Keratinocyte (primary cell): ENCODE data around the gene KCNJ1. TPM values are rescaled to one million over a fixed set of nuclear protein-coding genes. Genes with fewer than 3 reads are reported as not detected.

Experiments
- DNase-seq: peaks from one replicate; pipeline ENCODE4 v3.0.0-alpha.2; 2011; ENCODE audit warnings: low read depth, missing footprints, low spot score
- FAIRE-seq: peaks from 2 replicates; lab custom pipeline; 2011; peaks lifted over from hg19 to GRCh38; lab: Jason Lieb, UNC
- H2AFZ ChIP-seq: 2 replicates; pipeline ENCODE4 v1.6.0; 2012; ENCODE audit warnings: low read length, control low read depth, inconsistent platforms; ENCODE audit not compliant: control insufficient read depth
- H3K27ac ChIP-seq: 2 replicates; pipeline ENCODE4 v1.5.1; 2011; ENCODE audit warnings: low read length; ENCODE audit not compliant: control insufficient read depth, insufficient read depth
- H3K27me3 ChIP-seq: 3 replicates; pipeline ENCODE4 v1.6.0; 2011; ENCODE audit warnings: low read length; ENCODE audit not compliant: control insufficient read depth, insufficient read depth; ENCODE audit errors: extremely low read depth
- H3K36me3 ChIP-seq, 2 experiments: 2 replicates in 1 of 2; 3 replicates in 1 of 2; pipeline ENCODE4 v1.5.1; 2011; ENCODE audit warnings: low read length in 2 of 2, mild to moderate bottlenecking in 1 of 2; ENCODE audit not compliant: control insufficient read depth in 2 of 2, insufficient read depth in 2 of 2; ENCODE audit errors: extremely low read depth in 1 of 2
- H3K4me1 ChIP-seq: 3 replicates; pipeline ENCODE4 v1.5.1; 2011; ENCODE audit warnings: low read length; ENCODE audit not compliant: control insufficient read depth, insufficient read depth; ENCODE audit errors: extremely low read depth
- H3K4me2 ChIP-seq: 3 replicates; pipeline ENCODE4 v1.6.0; 2011; ENCODE audit warnings: low read depth, low read length; ENCODE audit not compliant: control insufficient read depth, insufficient read depth; ENCODE audit errors: extremely low read depth
- H3K4me3 ChIP-seq, 3 experiments: fragments of 200-600 bp in 1 of 3; sonication (generic) in 1 of 3; 2 replicates in 2 of 3; 3 replicates in 1 of 3; pipeline ENCODE4 v1.5.1; 2011 to 2016; ENCODE audit warnings: low read length in 3 of 3, mild to moderate bottlenecking in 3 of 3, control low read depth in 2 of 3, inconsistent platforms in 1 of 3, low read depth in 1 of 3, mixed read lengths in 1 of 3, mixed run types in 1 of 3, moderate library complexity in 1 of 3; ENCODE audit not compliant: control insufficient read depth in 2 of 3, insufficient read depth in 2 of 3; ENCODE audit errors: extremely low read depth in 1 of 3
- H3K79me2 ChIP-seq: 2 replicates; pipeline ENCODE4 v1.6.0; 2012; ENCODE audit warnings: low read length; ENCODE audit not compliant: control insufficient read depth, insufficient read depth
- H3K9ac ChIP-seq: 3 replicates; pipeline ENCODE4 v1.6.0; 2011; ENCODE audit warnings: low read length; ENCODE audit not compliant: control insufficient read depth, insufficient read depth; ENCODE audit errors: extremely low read depth
- H3K9me1 ChIP-seq: 3 replicates; pipeline ENCODE4 v1.6.0; 2011; ENCODE audit warnings: low read length; ENCODE audit not compliant: control insufficient read depth, insufficient read depth; ENCODE audit errors: extremely low read depth
- H3K9me3 ChIP-seq: 2 replicates; pipeline ENCODE4 v1.5.1; 2012; ENCODE audit warnings: low read depth, low read length; ENCODE audit not compliant: control insufficient read depth
- H4K20me1 ChIP-seq: 3 replicates; pipeline ENCODE4 v1.6.0; 2011; ENCODE audit warnings: low read length; ENCODE audit not compliant: control insufficient read depth, insufficient read depth; ENCODE audit errors: extremely low read depth
- EZH2 ChIP-seq: IDR thresholded peaks from one replicate; pipeline ENCODE4 v1.6.1; 2012; ENCODE audit warnings: inconsistent platforms, mild to moderate bottlenecking, low read length, moderate library complexity
- dilution Hi-C: fragments of 300-500 bp; cut with MboI; formaldehyde crosslinking; loops from one replicate; pipeline ENCODE4 v1.7.0; 2020; ENCODE audit warnings: low sequenced_read_pairs; ENCODE audit not compliant: extremely low pct_ligation_motif_present
- polyA plus RNA-seq, 5 experiments: library from polyadenylated mRNA; depleted of rRNA in 3 of 5; stranded (reverse) in 3 of 5; stranded (forward) in 1 of 5; unstranded in 1 of 5; fragments of >200 nt; gene quantifications; 1 replicate in 1 of 5; 2 replicates in 3 of 5; 3 replicates in 1 of 5; pipeline versions ENCODE4 v1.2.1 to v1.2.3, GENCODE V29; 2011 to 2012; ENCODE audit warnings: missing spikeins in 2 of 5, low read depth in 1 of 5, low replicate concordance in 1 of 5
- TF ChIP-seq, protein P1 (sequence below), 3 experiments: IDR thresholded peaks in 1 of 3; conservative IDR thresholded peaks in 1 of 3; optimal IDR thresholded peaks in 1 of 3; 2 replicates in 2 of 3; 3 replicates in 1 of 3; pipeline versions ENCODE3 to v1.5.1; 2011; ENCODE audit warnings: low read length in 3 of 3, mild to moderate bottlenecking in 3 of 3, moderate library complexity in 2 of 3, control low read depth in 1 of 3, inconsistent platforms in 1 of 3; ENCODE audit not compliant: insufficient read depth in 2 of 3; ENCODE audit errors: extremely low read depth in 1 of 3

The KCNJ1 gene
- polyA plus RNA-seq, 1 donor (not counting 4 experiments of a cell fraction or from before 2014, with no cell fraction given): 0.12 TPM

DNA sequence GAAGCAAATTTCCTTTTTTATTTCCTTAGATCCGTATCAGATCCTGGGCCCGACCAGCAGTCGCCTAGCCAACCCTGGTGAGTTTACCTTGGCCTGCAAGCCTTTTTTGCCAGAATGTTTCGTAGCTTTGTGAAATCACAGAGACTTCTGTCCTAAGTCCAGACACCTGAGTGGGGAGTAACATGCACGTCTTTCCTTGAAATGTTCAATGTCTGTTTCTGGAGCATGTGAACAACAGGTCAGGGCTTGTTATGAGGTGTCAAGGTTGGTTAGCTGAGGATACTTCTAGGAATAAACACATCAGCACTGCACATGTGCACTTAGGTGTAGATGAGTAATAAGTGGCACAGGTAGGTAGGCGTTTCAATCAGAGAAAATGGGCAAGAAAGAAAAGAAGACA lies 58.0 kb downstream of the KCNJ1 start:
- Histone ChIP-seq H2AFZ (no peak overlapping the region), H3K9me1 (no peaks in the 10 kb centered on the region), H3K9me3 (no peaks in the 10 kb centered on the region), H3K27me3 (no peaks in the 10 kb centered on the region), H3K79me2 (no peaks in the 10 kb centered on the region), H3K36me3 (no peaks in the 10 kb centered on the region), H3K4me2 (no peak overlapping the region), H3K27ac (no peak overlapping the region), H3K9ac (no peak overlapping the region), H4K20me1 (no peaks in the 10 kb centered on the region), H3K4me1 (peaks cover 3% of the 10 kb centered on the region), H3K4me3 (no peak overlapping the region)
- dilution Hi-C loops: no loop called here
- peak; percentile 35 for DNase-seq
- peak; percentile 83 for FAIRE-seq
- no peak for TF ChIP-seq EZH2
- TF ChIP-seq, protein P1, sequence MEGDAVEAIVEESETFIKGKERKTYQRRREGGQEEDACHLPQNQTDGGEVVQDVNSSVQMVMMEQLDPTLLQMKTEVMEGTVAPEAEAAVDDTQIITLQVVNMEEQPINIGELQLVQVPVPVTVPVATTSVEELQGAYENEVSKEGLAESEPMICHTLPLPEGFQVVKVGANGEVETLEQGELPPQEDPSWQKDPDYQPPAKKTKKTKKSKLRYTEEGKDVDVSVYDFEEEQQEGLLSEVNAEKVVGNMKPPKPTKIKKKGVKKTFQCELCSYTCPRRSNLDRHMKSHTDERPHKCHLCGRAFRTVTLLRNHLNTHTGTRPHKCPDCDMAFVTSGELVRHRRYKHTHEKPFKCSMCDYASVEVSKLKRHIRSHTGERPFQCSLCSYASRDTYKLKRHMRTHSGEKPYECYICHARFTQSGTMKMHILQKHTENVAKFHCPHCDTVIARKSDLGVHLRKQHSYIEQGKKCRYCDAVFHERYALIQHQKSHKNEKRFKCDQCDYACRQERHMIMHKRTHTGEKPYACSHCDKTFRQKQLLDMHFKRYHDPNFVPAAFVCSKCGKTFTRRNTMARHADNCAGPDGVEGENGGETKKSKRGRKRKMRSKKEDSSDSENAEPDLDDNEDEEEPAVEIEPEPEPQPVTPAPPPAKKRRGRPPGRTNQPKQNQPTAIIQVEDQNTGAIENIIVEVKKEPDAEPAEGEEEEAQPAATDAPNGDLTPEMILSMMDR (optimal IDR thresholded peaks at IDR 0.05 in 1 of 3, IDR thresholded peaks at IDR 0.05 in 1 of 3, conservative IDR thresholded peaks at IDR 0.05 in 1 of 3; ENCODE audit: extremely low read depth in 1 of 3, insufficient read depth in 2 of 3, low read length in 3 of 3): no peak

DNA sequence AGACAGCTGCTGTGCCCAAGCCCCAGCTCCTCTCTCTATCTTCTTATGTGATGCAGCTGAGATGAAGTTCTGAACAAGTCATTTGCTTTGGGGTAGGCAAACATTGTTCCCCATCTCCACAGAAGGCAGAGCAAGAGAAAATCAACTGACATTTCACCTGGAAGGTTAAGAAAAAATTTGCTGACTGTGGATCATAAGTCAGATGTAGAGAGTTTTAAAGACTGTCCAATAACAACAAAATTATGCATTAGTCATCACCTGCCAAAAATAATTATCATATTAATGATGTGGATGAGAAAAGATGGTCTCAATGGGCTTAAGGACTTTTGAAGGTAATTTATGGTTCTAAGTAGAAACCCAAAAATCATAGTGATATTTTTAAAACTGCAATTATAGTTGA lies 59.2 kb downstream of the KCNJ1 start:
- FAIRE-seq (no peak), DNase-seq (no peak)
- no peak overlapping the region for H3K4me2 ChIP-seq
- no peaks in the 10 kb centered on the region for H3K36me3 ChIP-seq
- H2AFZ ChIP-seq: no peak overlapping the region
- no peaks in the 10 kb centered on the region for H3K9me1 ChIP-seq
- no peaks in the 10 kb centered on the region for H3K9me3 ChIP-seq
- TF ChIP-seq, protein P1 (optimal IDR thresholded peaks at IDR 0.05 in 1 of 3, IDR thresholded peaks at IDR 0.05 in 1 of 3, conservative IDR thresholded peaks at IDR 0.05 in 1 of 3; ENCODE audit: extremely low read depth in 1 of 3, insufficient read depth in 2 of 3, low read length in 3 of 3): no peak
- TF ChIP-seq EZH2: no peak
- H3K4me3 ChIP-seq: no peak overlapping the region
- H3K9ac ChIP-seq: no peak overlapping the region
- H3K79me2 ChIP-seq: no peaks in the 10 kb centered on the region
- no peaks in the 10 kb centered on the region for H4K20me1 ChIP-seq
- dilution Hi-C loops: no loop called here
- peaks cover 3% of the 10 kb centered on the region for H3K4me1 ChIP-seq
- H3K27me3 ChIP-seq: no peaks in the 10 kb centered on the region
- no peak overlapping the region for H3K27ac ChIP-seq
